ENCODE measurements around the gene ASZ1. TPM values are rescaled to one million over a fixed set of nuclear protein-coding genes. Genes with fewer than 3 reads are reported as not detected.

Gene ASZ1
- total RNA-seq, 1 donor from 2014 or later = not detected

Other genes starting within 250 kb of the ASZ1 start
- gene WNT2, start 104.4 kb downstream of the ASZ1 start, total RNA-seq = 0.57 TPM
- gene CFTR, start 52.5 kb upstream of the ASZ1 start, total RNA-seq = 3.0 TPM